ENCODE measurements around the gene PORCN. TPM values are rescaled to one million over a fixed set of nuclear protein-coding genes. Genes with fewer than 3 reads are reported as not detected.

Gene PORCN
- polyA plus RNA-seq, 1 experiment, result 8.4 TPM

- H3K27ac ChIP-seq (ENCODE audit: low read depth, low read length), result no peak overlapping the region
- DNase-seq (ENCODE audit: low read depth, low spot score), result no peak
- POLR2A ChIA-PET, result no interaction called here
- CTCF ChIA-PET, result no interaction called here
- no peaks in the 10 kb centered on the region for H3K9me3 ChIP-seq (ENCODE audit: control insufficient read depth, insufficient read depth, low read length)
- H3K27me3 ChIP-seq (ENCODE audit: control insufficient read depth, insufficient read depth, low read length), result no peaks in the 10 kb centered on the region
- no peak for TF ChIP-seq CTCF (IDR thresholded peaks at IDR 0.05; ENCODE audit: low read depth, low read length)
- H3K4me3 ChIP-seq (ENCODE audit: low read depth, low read length), result no peak overlapping the region
Observed at GRCh38 chrX:48472225-48472624, 36.6 kb upstream of the PORCN start.

- no peak for DNase-seq (ENCODE audit: low read depth, low spot score)
- no peak for TF ChIP-seq CTCF (IDR thresholded peaks at IDR 0.05; ENCODE audit: low read depth, low read length)
- ChIA-PET CTCF (no interaction called here), POLR2A (no interaction called here)
- Histone ChIP-seq H3K27me3 (ENCODE audit: control insufficient read depth, insufficient read depth, low read length) (no peaks in the 10 kb centered on the region), H3K4me3 (ENCODE audit: low read depth, low read length) (no peak overlapping the region), H3K9me3 (ENCODE audit: control insufficient read depth, insufficient read depth, low read length) (no peaks in the 10 kb centered on the region), H3K27ac (ENCODE audit: low read depth, low read length) (no peak overlapping the region)
Observed at GRCh38 chrX:48472851-48473703, 35.7 kb upstream of the PORCN start.

- Histone ChIP-seq H3K27ac (ENCODE audit: low read depth, low read length) (no peak overlapping the region), H3K27me3 (ENCODE audit: control insufficient read depth, insufficient read depth, low read length) (no peaks in the 10 kb centered on the region), H3K9me3 (ENCODE audit: control insufficient read depth, insufficient read depth, low read length) (no peaks in the 10 kb centered on the region), H3K4me3 (ENCODE audit: low read depth, low read length) (no peak overlapping the region)
- no peak for DNase-seq (ENCODE audit: low read depth, low spot score)
- CTCF ChIA-PET, result no interaction called here
- POLR2A ChIA-PET, result no interaction called here
- no peak for TF ChIP-seq CTCF (IDR thresholded peaks at IDR 0.05; ENCODE audit: low read depth, low read length)
Observed at GRCh38 chrX:48473704-48473990, 35.1 kb upstream of the PORCN start.

GRCh38 chrX:48474127-48474526, 34.7 kb upstream of the PORCN start:
- Histone ChIP-seq H3K27ac (ENCODE audit: low read depth, low read length) (no peak overlapping the region), H3K27me3 (ENCODE audit: control insufficient read depth, insufficient read depth, low read length) (no peaks in the 10 kb centered on the region), H3K9me3 (ENCODE audit: control insufficient read depth, insufficient read depth, low read length) (no peaks in the 10 kb centered on the region), H3K4me3 (ENCODE audit: low read depth, low read length) (no peak overlapping the region)
- DNase-seq (ENCODE audit: low read depth, low spot score), result no peak
- ChIA-PET POLR2A (no interaction called here), CTCF (no interaction called here)
- peak; percentile 19; the same call in 1 of the 2 replicates for TF ChIP-seq CTCF (IDR thresholded peaks at IDR 0.05; ENCODE audit: low read depth, low read length)

- CTCF ChIA-PET, result no interaction called here
- H3K27me3 ChIP-seq (ENCODE audit: control insufficient read depth, insufficient read depth, low read length), result no peaks in the 10 kb centered on the region
- H3K4me3 ChIP-seq (ENCODE audit: low read depth, low read length), result no peak overlapping the region
- POLR2A ChIA-PET, result no interaction called here
- no peaks in the 10 kb centered on the region for H3K9me3 ChIP-seq (ENCODE audit: control insufficient read depth, insufficient read depth, low read length)
- no peak overlapping the region for H3K27ac ChIP-seq (ENCODE audit: low read depth, low read length)
- TF ChIP-seq CTCF (IDR thresholded peaks at IDR 0.05; ENCODE audit: low read depth, low read length), result no peak
- no peak for DNase-seq (ENCODE audit: low read depth, low spot score)
Observed at GRCh38 chrX:48474581-48474980, 34.2 kb upstream of the PORCN start.
